NCI-H1694 (cell line): ENCODE measurements around the gene HES3.
A peak's percentile ranks its signal among the peaks of the same experiment; 100 is the strongest.
"Not testable (repeated sequence)": the region's sequence is repeated elsewhere in the genome, so short reads cannot be mapped to it uniquely, and the experiment has no call there.

Experiments
- DNase-seq: peaks from one replicate; lab custom pipeline; 2025; lab: John Stamatoyannopoulos, UW

HES3 gene

GRCh38 chr1:6219641-6220040, 24.3 kb upstream of the HES3 start:
- not testable (repeated sequence) for DNase-seq

GRCh38 chr1:6220236-6220635, 23.7 kb upstream of the HES3 start:
- no peak for DNase-seq

- DNase-seq = no peak
Measured at GRCh38 chr1:6221210-6221784, 22.7 kb upstream of the HES3 start.

GRCh38 chr1:6222636-6223035, 21.3 kb upstream of the HES3 start:
- no peak for DNase-seq

GRCh38 chr1:6223617-6224016, 20.4 kb upstream of the HES3 start:
- DNase-seq = no peak

GRCh38 chr1:6224718-6225117, 19.3 kb upstream of the HES3 start:
- no peak for DNase-seq

- no peak for DNase-seq
Measured at GRCh38 chr1:6225651-6226050, 18.3 kb upstream of the HES3 start.

GRCh38 chr1:6233376-6233775, 10.6 kb upstream of the HES3 start:
- DNase-seq = no peak

- DNase-seq = no peak
Measured at GRCh38 chr1:6234502-6235295, 9.3 kb upstream of the HES3 start.

- no peak for DNase-seq
Measured at GRCh38 chr1:6235296-6235677, 8.7 kb upstream of the HES3 start.

- DNase-seq = no peak
Measured at GRCh38 chr1:6237093-6237492, 6.9 kb upstream of the HES3 start.

- DNase-seq = no peak
Measured at GRCh38 chr1:6239213-6239752, 4.7 kb upstream of the HES3 start.

- DNase-seq = no peak
Measured at GRCh38 chr1:6239950-6240768, 3.8 kb upstream of the HES3 start.

GRCh38 chr1:6241107-6241886, 2.7 kb upstream of the HES3 start:
- no peak for DNase-seq

GRCh38 chr1:6241887-6242740, 1.9 kb upstream of the HES3 start:
- DNase-seq = no peak

GRCh38 chr1:6243053-6243834, 735 bp upstream of the HES3 start:
- no peak for DNase-seq

GRCh38 chr1:6244401-6245049, 546 bp downstream of the HES3 start:
- no peak for DNase-seq

GRCh38 chr1:6245086-6245868, 1.3 kb downstream of the HES3 start:
- DNase-seq = peak; percentile 14
